GM19452 (cell line): ENCODE data around the gene TTC39A.

Experiments
- ATAC-seq: cut with Tn5 transposase; IDR thresholded peaks from one replicate; pipeline ENCODE4 v1.9.1; 2021; ENCODE audit not compliant: unreplicated experiment

TTC39A gene

GRCh38 chr1:51298322-51298705 is 32.0 kb downstream of the TTC39A start:
- ATAC-seq, result no peak

- ATAC-seq, result no peak
Observed at GRCh38 chr1:51297401-51298321, 32.7 kb downstream of the TTC39A start.

- no peak for ATAC-seq
Observed at GRCh38 chr1:51296383-51297357, 33.7 kb downstream of the TTC39A start.

- ATAC-seq, result no peak
Observed at GRCh38 chr1:51295926-51296325, 34.4 kb downstream of the TTC39A start.

GRCh38 chr1:51294566-51295184 is 35.7 kb downstream of the TTC39A start:
- ATAC-seq, result no peak

- ATAC-seq, result no peak
Observed at GRCh38 chr1:51293898-51294515, 36.4 kb downstream of the TTC39A start.

- no peak for ATAC-seq
Observed at GRCh38 chr1:51290489-51290847, 39.9 kb downstream of the TTC39A start.

GRCh38 chr1:51289676-51290488 is 40.5 kb downstream of the TTC39A start:
- no peak for ATAC-seq

GRCh38 chr1:51288578-51288977 is 41.8 kb downstream of the TTC39A start:
- ATAC-seq, result no peak

GRCh38 chr1:51287966-51288365 is 42.4 kb downstream of the TTC39A start:
- no peak for ATAC-seq

GRCh38 chr1:51285055-51285454 is 45.3 kb downstream of the TTC39A start:
- peak; percentile 90 for ATAC-seq

- peak; percentile 57 for ATAC-seq
Observed at GRCh38 chr1:51284487-51284954, 45.8 kb downstream of the TTC39A start.

- no peak for ATAC-seq
Observed at GRCh38 chr1:51283979-51284378, 46.4 kb downstream of the TTC39A start.

GRCh38 chr1:51282605-51283004 is 47.8 kb downstream of the TTC39A start:
- no peak for ATAC-seq

- no peak for ATAC-seq
Observed at GRCh38 chr1:51281807-51282206, 48.6 kb downstream of the TTC39A start.

GRCh38 chr1:51280321-51280978 is 49.9 kb downstream of the TTC39A start:
- no peak for ATAC-seq

GRCh38 chr1:51276286-51276685 is 54.1 kb downstream of the TTC39A start:
- ATAC-seq, result no peak

- no peak for ATAC-seq
Observed at GRCh38 chr1:51274676-51275075, 55.7 kb downstream of the TTC39A start.

GRCh38 chr1:51272916-51273315 is 57.4 kb downstream of the TTC39A start:
- ATAC-seq, result no peak
